Dendritic cell treated with granulocyte-macrophage colony-stimulating factor and Interleukin-4, amounts not matched to agents 40 ng/mL and 50 ng/mL, for 4 days (primary cell): ENCODE data around the gene GTPBP2.
"Not testable (repeated sequence)": the region's sequence is repeated elsewhere in the genome, so short reads cannot be mapped to it uniquely, and the experiment has no call there.

Source experiments
- H3K27ac Mint-ChIP-seq: one replicate; pipeline ENCODE4 v1.8.0; 2022; ENCODE audit warnings: mild to moderate bottlenecking, mixed read lengths
- H3K27me3 Mint-ChIP-seq: one replicate; pipeline ENCODE4 v1.8.0; 2022; ENCODE audit warnings: mild to moderate bottlenecking, mixed read lengths
- H3K36me3 Mint-ChIP-seq: one replicate; pipeline ENCODE4 v1.8.0; 2022; ENCODE audit warnings: low read depth, mixed read lengths
- H3K4me1 Mint-ChIP-seq: one replicate; pipeline ENCODE4 v1.8.0; 2022; ENCODE audit warnings: low read depth, mixed read lengths
- H3K4me3 Mint-ChIP-seq: one replicate; pipeline ENCODE4 v1.8.0; 2022; ENCODE audit warnings: mild to moderate bottlenecking, moderate library complexity, mixed read lengths
- H3K9me3 Mint-ChIP-seq: one replicate; pipeline ENCODE4 v1.8.0; 2022; ENCODE audit warnings: mixed read lengths
- intact Hi-C: fragments of 100-400 bp; cut with micrococcal nuclease; formaldehyde crosslinking; loops from one replicate; pipeline ENCODE4 v1.15.0; 2022

GTPBP2 gene

DNA sequence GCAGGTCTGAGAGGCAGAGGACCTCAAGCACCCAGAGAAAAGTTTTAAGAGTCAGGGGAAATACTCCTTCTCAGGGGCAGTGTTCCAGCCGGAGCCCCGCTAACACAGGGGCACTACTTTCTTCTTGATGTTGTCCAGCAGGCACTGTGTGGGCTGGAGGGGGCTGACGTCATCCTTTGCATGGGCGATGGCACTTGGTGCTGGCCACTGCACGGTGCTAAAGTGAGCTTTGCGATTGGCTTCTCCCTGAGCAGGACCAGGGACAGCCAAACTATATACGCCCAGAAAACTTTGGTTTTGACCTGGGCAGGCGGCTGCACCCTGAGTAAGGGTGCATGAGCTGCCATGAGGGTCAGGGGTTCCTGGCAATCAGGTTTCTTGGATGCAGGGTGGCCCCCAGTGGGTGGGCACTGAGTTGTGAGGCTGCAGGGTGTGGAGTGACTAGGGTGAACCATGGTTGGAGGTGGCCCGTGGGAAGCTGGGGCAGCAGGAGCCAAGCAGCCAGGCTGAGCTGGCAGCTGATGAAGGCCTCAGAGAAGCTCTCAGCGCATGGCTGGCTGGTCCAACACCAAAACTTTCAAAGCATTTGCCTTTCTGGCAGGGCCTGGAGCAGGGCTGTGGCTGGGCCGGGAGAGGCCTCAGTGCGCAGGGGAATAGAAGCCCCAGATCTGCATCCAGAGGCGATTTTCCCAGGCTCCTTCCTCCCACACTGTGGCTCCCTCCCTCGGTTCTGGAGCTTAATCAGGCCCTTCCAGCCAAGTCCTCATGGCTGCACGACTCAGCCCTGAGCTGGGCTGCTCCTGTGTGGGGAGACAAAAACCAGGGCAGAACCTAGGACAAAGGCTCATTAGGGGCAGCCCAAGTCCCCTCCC, 40.2 kb upstream of the GTPBP2 start:
- intact Hi-C loops, result loop anchor here (5.0 kb wide), 1 partner anchor 88 kb away; no protein-coding TSS in a partner anchor
- Mint-ChIP-seq H3K9me3 (no peaks in the 10 kb centered on the region), H3K36me3 (peaks cover 48% of the 10 kb centered on the region), H3K4me1 (peaks cover 28% of the 10 kb centered on the region), H3K27me3 (peaks cover 32% of the 10 kb centered on the region), H3K4me3 (no peak overlapping the region), H3K27ac (no peak overlapping the region)

GRCh38 chr6:43668151-43669028, 39.3 kb upstream of the GTPBP2 start:
- H3K4me3 Mint-ChIP-seq, result no peak overlapping the region
- no peak overlapping the region for H3K27ac Mint-ChIP-seq
- intact Hi-C loops, result loop anchor here (5.0 kb wide), 1 partner anchor 89 kb away; no protein-coding TSS in a partner anchor
- peaks cover 39% of the 10 kb centered on the region for H3K36me3 Mint-ChIP-seq
- H3K27me3 Mint-ChIP-seq, result peaks cover 32% of the 10 kb centered on the region
- H3K9me3 Mint-ChIP-seq, result no peaks in the 10 kb centered on the region
- peaks cover 28% of the 10 kb centered on the region for H3K4me1 Mint-ChIP-seq

GRCh38 chr6:43667245-43668150, 38.4 kb upstream of the GTPBP2 start:
- H3K27ac Mint-ChIP-seq, result no peak overlapping the region
- peaks cover 32% of the 10 kb centered on the region for H3K27me3 Mint-ChIP-seq
- intact Hi-C loops, result loop anchor here (1.0 to 5.0 kb wide), 2 partner anchors 90 to 412 kb away; no protein-coding TSS in a partner anchor
- no peak overlapping the region for H3K4me3 Mint-ChIP-seq
- peaks cover 28% of the 10 kb centered on the region for H3K4me1 Mint-ChIP-seq
- peaks cover 30% of the 10 kb centered on the region for H3K36me3 Mint-ChIP-seq
- H3K9me3 Mint-ChIP-seq, result no peaks in the 10 kb centered on the region

DNA sequence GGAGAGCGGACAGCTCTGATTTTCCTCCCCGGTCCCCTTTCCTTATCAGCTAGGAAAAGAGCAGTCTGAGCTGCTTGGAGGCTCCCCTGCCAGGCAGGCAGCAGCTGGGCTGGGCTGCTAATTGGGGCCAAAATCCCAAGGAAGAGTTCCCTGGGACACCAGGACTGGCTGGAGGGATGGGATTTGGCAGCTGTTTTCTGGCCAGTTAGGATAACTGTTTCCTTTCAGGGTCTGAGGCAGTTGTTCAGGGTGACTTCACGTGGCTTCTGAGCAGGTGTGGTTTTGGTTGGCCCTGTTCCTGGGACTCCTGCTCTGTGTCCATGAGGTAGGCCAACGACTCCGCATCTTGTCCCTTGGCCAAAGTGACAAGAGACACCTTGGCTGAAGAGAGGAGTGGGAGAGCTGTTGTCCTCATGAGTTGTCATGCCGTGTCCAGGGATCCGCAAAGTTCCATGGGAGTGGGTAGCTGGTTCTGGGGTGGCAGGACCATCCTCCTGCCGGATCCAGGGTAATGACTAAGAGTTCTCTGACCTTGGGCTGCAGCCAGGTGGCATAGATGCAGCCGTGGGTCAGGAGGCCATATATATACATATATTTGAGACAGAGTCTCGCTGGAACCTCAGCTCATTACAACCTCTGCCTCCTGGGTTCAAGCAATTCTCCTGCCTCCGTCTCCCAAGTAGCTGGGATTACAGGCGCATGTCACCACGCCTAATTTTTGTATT, 37.3 kb upstream of the GTPBP2 start:
- Mint-ChIP-seq H3K27ac (no peak overlapping the region), H3K27me3 (peaks cover 32% of the 10 kb centered on the region), H3K36me3 (peaks cover 19% of the 10 kb centered on the region), H3K9me3 (no peaks in the 10 kb centered on the region), H3K4me1 (peaks cover 28% of the 10 kb centered on the region), H3K4me3 (no peak overlapping the region)
- intact Hi-C loops, result loop anchor here (5.0 kb wide), 1 partner anchor 91 kb away; no protein-coding TSS in a partner anchor

GRCh38 chr6:43665376-43665775, 36.3 kb upstream of the GTPBP2 start:
- H3K9me3 Mint-ChIP-seq, result no peaks in the 10 kb centered on the region
- peaks cover 24% of the 10 kb centered on the region for H3K4me1 Mint-ChIP-seq
- no peak overlapping the region for H3K27ac Mint-ChIP-seq
- peaks cover 9% of the 10 kb centered on the region for H3K36me3 Mint-ChIP-seq
- no peak overlapping the region for H3K4me3 Mint-ChIP-seq
- intact Hi-C loops, result loop anchor here (5.0 kb wide), 1 partner anchor 92 kb away; no protein-coding TSS in a partner anchor
- peaks cover 32% of the 10 kb centered on the region for H3K27me3 Mint-ChIP-seq

GRCh38 chr6:43662948-43663347, 33.9 kb upstream of the GTPBP2 start:
- H3K9me3 Mint-ChIP-seq, H3K4me1 Mint-ChIP-seq, intact Hi-C loops, H3K36me3 Mint-ChIP-seq, H3K27ac Mint-ChIP-seq, H3K4me3 Mint-ChIP-seq: not testable (repeated sequence)
- H3K27me3 Mint-ChIP-seq, result peaks cover 23% of the 10 kb centered on the region

GRCh38 chr6:43658161-43658560, 29.1 kb upstream of the GTPBP2 start:
- H3K9me3 Mint-ChIP-seq, result no peaks in the 10 kb centered on the region
- no peak overlapping the region for H3K4me3 Mint-ChIP-seq
- no peaks in the 10 kb centered on the region for H3K4me1 Mint-ChIP-seq
- intact Hi-C loops, result no loop called here
- H3K27ac Mint-ChIP-seq, result no peak overlapping the region
- H3K36me3 Mint-ChIP-seq, result no peaks in the 10 kb centered on the region
- H3K27me3 Mint-ChIP-seq, result peaks cover 7% of the 10 kb centered on the region

GRCh38 chr6:43657221-43657802, 28.2 kb upstream of the GTPBP2 start:
- Mint-ChIP-seq H3K27me3 (peaks cover 7% of the 10 kb centered on the region), H3K27ac (no peak overlapping the region), H3K4me3 (no peak overlapping the region), H3K4me1 (no peaks in the 10 kb centered on the region), H3K9me3 (no peaks in the 10 kb centered on the region), H3K36me3 (no peaks in the 10 kb centered on the region)
- intact Hi-C loops, result no loop called here

- H3K9me3 Mint-ChIP-seq, H3K36me3 Mint-ChIP-seq, H3K4me3 Mint-ChIP-seq, H3K4me1 Mint-ChIP-seq, intact Hi-C loops, H3K27ac Mint-ChIP-seq: not testable (repeated sequence)
- peaks cover 21% of the 10 kb centered on the region for H3K27me3 Mint-ChIP-seq
Observed at GRCh38 chr6:43652822-43653221, 23.8 kb upstream of the GTPBP2 start.

GRCh38 chr6:43648248-43648647, 19.2 kb upstream of the GTPBP2 start:
- Mint-ChIP-seq H3K27ac (no peak overlapping the region), H3K4me1 (peaks cover 17% of the 10 kb centered on the region), H3K4me3 (no peak overlapping the region), H3K36me3 (no peaks in the 10 kb centered on the region), H3K27me3 (peaks cover 18% of the 10 kb centered on the region), H3K9me3 (no peaks in the 10 kb centered on the region)
- intact Hi-C loops, result no loop called here

DNA sequence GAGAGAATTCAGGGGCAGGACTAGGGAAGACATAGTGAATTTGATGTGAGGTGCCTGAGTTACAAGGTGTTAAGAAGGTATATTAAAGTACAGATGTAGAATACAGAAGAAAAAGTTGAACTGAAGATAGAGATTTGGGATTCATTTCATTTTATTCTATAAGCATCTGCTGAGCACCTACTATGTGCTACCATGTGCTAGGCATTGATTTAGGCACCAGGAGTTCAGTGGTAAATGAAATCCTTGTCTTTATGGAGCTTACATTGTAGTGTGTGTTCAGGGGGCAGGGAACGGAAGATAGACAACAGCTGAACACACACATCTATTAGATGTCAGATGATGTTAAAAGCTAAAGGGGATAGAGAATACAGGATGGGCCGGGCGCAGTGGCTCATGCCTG, 18.5 kb upstream of the GTPBP2 start:
- Mint-ChIP-seq H3K36me3 (no peaks in the 10 kb centered on the region), H3K27me3 (peaks cover 18% of the 10 kb centered on the region), H3K9me3 (no peaks in the 10 kb centered on the region), H3K27ac (no peak overlapping the region), H3K4me3 (no peak overlapping the region), H3K4me1 (peaks cover 17% of the 10 kb centered on the region)
- intact Hi-C loops, result no loop called here

DNA sequence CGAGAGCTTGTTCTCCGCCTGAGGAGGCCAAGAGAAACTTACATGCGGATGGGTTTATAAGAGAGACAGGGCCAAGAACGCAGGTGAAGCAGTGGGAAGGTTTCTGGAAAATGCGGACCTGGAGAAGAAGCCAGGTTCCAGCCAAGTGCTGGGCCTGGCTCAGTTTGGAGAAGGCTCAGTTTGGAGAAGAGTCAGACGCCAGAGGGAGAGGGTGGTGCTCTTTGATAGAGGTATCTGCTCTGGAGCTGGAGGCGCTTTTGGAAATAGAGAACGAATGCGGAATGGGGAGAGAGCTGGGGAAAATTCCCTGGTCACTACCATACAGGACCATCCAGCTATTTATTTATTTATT, 16.5 kb upstream of the GTPBP2 start:
- Mint-ChIP-seq H3K4me1 (peaks cover 23% of the 10 kb centered on the region), H3K27ac (no peak overlapping the region), H3K9me3 (no peaks in the 10 kb centered on the region), H3K4me3 (peak overlapping the region; percentile 74), H3K27me3 (peaks cover 15% of the 10 kb centered on the region), H3K36me3 (peaks cover 13% of the 10 kb centered on the region)
- intact Hi-C loops, result no loop called here
